WERI-Rb-1 (cell line): ENCODE results near the gene KIF13A.
"Not testable (repeated sequence)": the region's sequence is repeated elsewhere in the genome, so short reads cannot be mapped to it uniquely, and the experiment has no call there.

Experiments
- DNase-seq: peaks from one replicate; pipeline ENCODE4 v3.0.0-alpha.2; 2020
- H3K27ac ChIP-seq: fragments of 250-450 bp; sonication (Bioruptor Pico); 2 replicates; pipeline ENCODE4 v1.5.1; 2020; ENCODE audit warnings: mild to moderate bottlenecking, moderate library complexity
- H3K27me3 ChIP-seq: fragments of 250-450 bp; sonication (Bioruptor Pico); 2 replicates; pipeline ENCODE4 v1.5.1; 2021; ENCODE audit warnings: mild to moderate bottlenecking, low read depth, moderate library complexity; ENCODE audit not compliant: insufficient read depth, severe bottlenecking
- H3K36me3 ChIP-seq: fragments of 250-450 bp; sonication (Bioruptor Pico); 2 replicates; pipeline ENCODE4 v1.5.1; 2020; ENCODE audit warnings: mild to moderate bottlenecking, moderate library complexity
- H3K4me3 ChIP-seq: 2 replicates; pipeline ENCODE4 v1.5.1; 2011; ENCODE audit warnings: low read depth, mild to moderate bottlenecking, control low read depth, low read length
- H3K9me3 ChIP-seq: fragments of 250-450 bp; sonication (Bioruptor Pico); 2 replicates; pipeline ENCODE4 v1.5.1; 2021; ENCODE audit warnings: mild to moderate bottlenecking, moderate library complexity; ENCODE audit not compliant: severe bottlenecking
- TF ChIP-seq, protein P1 (sequence below): IDR thresholded peaks from 2 replicates; pipeline ENCODE4 v1.5.1; 2011; ENCODE audit warnings: low read depth, mild to moderate bottlenecking, control low read depth, inconsistent platforms, low read length

The KIF13A gene

DNA sequence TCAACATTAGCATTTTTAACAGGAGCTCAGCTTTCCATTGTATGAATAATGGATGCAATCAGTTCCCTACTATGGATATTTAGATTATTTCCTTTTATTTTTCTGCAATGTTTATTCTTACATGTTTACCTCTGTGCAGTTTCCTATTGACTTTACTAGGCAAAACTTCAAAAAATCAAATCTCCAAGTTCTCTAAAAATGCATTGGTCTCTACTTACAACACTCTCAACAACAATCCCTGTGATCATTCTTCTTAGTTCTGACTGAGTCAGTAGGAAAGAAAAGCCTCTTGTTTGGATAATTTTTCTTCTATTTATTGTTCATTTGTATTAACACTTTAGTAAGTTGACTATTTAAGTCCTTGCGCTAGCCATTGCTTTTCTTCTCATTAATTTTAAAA, 126.1 kb downstream of the KIF13A start:
- no peak overlapping the region for H3K4me3 ChIP-seq
- H3K9me3 ChIP-seq: no peaks in the 10 kb centered on the region
- H3K27me3 ChIP-seq: no peaks in the 10 kb centered on the region
- DNase-seq: no peak
- H3K27ac ChIP-seq: no peak overlapping the region
- TF ChIP-seq, protein P1, sequence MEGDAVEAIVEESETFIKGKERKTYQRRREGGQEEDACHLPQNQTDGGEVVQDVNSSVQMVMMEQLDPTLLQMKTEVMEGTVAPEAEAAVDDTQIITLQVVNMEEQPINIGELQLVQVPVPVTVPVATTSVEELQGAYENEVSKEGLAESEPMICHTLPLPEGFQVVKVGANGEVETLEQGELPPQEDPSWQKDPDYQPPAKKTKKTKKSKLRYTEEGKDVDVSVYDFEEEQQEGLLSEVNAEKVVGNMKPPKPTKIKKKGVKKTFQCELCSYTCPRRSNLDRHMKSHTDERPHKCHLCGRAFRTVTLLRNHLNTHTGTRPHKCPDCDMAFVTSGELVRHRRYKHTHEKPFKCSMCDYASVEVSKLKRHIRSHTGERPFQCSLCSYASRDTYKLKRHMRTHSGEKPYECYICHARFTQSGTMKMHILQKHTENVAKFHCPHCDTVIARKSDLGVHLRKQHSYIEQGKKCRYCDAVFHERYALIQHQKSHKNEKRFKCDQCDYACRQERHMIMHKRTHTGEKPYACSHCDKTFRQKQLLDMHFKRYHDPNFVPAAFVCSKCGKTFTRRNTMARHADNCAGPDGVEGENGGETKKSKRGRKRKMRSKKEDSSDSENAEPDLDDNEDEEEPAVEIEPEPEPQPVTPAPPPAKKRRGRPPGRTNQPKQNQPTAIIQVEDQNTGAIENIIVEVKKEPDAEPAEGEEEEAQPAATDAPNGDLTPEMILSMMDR: no peak
- H3K36me3 ChIP-seq: no peaks in the 10 kb centered on the region

DNA sequence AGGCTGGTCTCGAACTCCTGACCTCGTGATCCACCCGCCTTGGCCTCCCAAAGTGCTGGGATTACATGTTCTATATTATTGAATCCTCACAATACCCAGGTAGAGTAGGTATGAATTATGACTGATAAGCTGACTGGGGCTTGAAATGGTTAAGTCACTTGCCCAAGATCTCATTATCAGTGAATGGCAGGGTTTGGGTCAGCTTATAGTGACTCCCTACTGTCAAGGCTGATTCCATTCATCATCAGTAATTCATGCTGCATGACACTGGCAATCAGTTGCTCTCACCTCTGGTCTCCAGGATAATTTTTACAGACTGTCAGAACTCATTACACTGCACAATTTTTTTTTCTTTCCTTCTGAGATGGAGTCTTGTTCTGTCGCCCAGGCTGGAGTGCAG, 127.6 kb downstream of the KIF13A start:
- H3K27ac ChIP-seq: no peak overlapping the region
- TF ChIP-seq, protein P1: no peak
- no peaks in the 10 kb centered on the region for H3K27me3 ChIP-seq
- DNase-seq: no peak
- H3K9me3 ChIP-seq: no peaks in the 10 kb centered on the region
- H3K36me3 ChIP-seq: no peaks in the 10 kb centered on the region; the same call in 1 of the 2 replicates
- H3K4me3 ChIP-seq: no peak overlapping the region

GRCh38 chr6:17858584-17858983, 128.9 kb downstream of the KIF13A start:
- no peak for DNase-seq
- H3K27ac ChIP-seq: no peak overlapping the region
- no peaks in the 10 kb centered on the region for H3K27me3 ChIP-seq
- no peaks in the 10 kb centered on the region for H3K9me3 ChIP-seq
- H3K36me3 ChIP-seq: no peaks in the 10 kb centered on the region; the same call in 1 of the 2 replicates
- H3K4me3 ChIP-seq: no peak overlapping the region
- TF ChIP-seq, protein P1: no peak

DNA sequence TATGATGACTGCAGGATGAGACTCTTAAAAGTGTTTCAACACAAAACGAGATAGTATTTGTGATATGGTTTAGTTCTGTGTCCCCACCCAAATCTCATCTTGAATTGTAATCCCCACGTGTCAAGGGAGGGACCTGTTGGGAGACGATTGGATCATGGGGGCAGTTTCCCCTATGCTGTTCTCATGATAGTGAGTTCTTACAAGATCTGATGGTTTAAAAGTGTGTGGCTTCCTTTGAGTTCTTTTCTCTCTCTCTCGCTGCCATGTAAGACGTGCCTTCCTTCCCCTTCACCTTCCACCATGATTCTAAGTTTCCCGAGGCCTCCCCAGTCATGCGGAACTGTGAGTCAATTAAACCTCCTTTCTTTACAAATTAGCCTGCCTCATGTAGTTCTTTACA, 130.2 kb downstream of the KIF13A start:
- not testable (repeated sequence) for H3K27me3 ChIP-seq, DNase-seq, H3K36me3 ChIP-seq, H3K9me3 ChIP-seq, H3K4me3 ChIP-seq, H3K27ac ChIP-seq

DNA sequence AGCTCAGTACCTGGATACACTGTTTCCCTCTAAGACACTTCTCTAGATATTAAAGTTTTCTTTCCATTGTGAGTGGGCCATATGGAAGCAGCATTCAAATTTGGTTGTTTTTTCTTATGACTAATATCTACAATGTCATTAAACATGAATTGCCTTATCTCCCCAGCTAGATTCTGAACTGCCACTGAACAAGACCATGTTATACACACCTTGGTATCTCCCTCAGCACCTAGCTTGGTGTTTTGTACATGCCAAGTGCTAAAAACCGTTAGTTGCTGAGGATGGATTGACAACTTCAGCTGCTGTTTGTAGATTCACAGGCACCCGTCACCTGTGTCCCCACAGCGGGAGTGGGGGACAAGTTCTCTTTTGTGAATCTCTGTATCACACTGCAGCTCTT, 131.1 kb downstream of the KIF13A start:
- DNase-seq: no peak
- Histone ChIP-seq H3K4me3 (no peak overlapping the region), H3K27me3 (no peaks in the 10 kb centered on the region), H3K27ac (no peak overlapping the region), H3K36me3 (no peaks in the 10 kb centered on the region; the same call in 1 of the 2 replicates), H3K9me3 (no peaks in the 10 kb centered on the region)
- TF ChIP-seq, protein P1: no peak

GRCh38 chr6:17855381-17855780, 132.1 kb downstream of the KIF13A start:
- Histone ChIP-seq H3K27ac (no peak overlapping the region), H3K4me3 (no peak overlapping the region), H3K36me3 (no peaks in the 10 kb centered on the region; the same call in none of the 2 replicates), H3K9me3 (no peaks in the 10 kb centered on the region), H3K27me3 (no peaks in the 10 kb centered on the region)
- TF ChIP-seq, protein P1: no peak
- no peak for DNase-seq
